HG03196 (cell line): ENCODE data around the gene ECE1.
"Not testable (repeated sequence)": the region's sequence is repeated elsewhere in the genome, so short reads cannot be mapped to it uniquely, and the experiment has no call there.

ENCODE experiments used
- ATAC-seq: cut with Tn5 transposase; IDR thresholded peaks from one replicate; pipeline ENCODE4 v1.9.1; 2021; ENCODE audit not compliant: unreplicated experiment

ECE1 gene

GRCh38 chr1:21292984-21293536 lies 2.8 kb upstream of the ECE1 start:
- ATAC-seq: peak; percentile 32

DNA sequence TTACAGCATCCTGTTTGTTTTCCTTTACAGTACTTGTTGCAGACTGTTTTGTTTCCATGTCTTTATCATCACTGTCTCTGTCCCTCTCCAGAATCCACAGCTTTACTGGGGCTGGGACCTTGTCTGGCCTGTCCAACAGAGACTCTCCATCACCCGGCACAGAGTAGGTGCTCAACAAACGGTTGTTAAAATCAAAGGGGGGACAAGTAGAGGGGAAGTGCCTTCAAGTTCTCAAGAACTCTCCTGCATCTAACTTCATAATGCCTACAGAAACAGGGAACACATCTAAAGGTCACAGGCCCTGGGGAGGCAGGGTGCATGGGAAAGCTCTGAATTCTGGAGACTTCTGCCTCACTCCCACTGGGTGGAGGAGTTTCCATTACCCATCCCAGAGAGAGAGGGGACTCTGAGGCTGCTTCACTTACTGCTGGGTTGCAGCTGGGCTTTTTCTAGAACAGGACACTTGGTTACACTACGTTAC lies 2.3 kb upstream of the ECE1 start:
- ATAC-seq: no peak

- no peak for ATAC-seq
Measured at GRCh38 chr1:21291964-21292363, 1.7 kb upstream of the ECE1 start.

DNA sequence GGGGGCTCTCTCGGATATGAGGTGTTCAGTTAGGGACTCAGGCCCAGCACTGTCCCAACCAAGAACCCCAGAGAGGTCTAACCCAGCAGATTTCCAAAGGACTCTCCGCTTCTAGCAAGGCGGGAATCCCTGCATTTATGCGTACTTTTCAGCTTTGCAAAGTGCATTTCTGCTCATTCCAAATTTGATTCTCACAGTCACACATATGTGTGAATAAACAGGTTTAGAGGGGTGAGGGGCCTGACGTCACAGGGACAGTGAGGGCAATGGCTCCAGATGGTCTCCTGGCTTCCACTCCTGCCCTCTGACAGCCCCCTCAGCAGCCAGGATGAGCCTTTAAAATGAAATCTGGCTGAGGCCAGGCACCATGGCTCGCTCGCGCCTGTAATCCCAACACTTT lies 921 bp upstream of the ECE1 start:
- no peak for ATAC-seq

- no peak for ATAC-seq
Measured at GRCh38 chr1:21290546-21290944, 282 bp upstream of the ECE1 start.

- no peak for ATAC-seq
Measured at GRCh38 chr1:21289127-21289526, 1.1 kb downstream of the ECE1 start.

DNA sequence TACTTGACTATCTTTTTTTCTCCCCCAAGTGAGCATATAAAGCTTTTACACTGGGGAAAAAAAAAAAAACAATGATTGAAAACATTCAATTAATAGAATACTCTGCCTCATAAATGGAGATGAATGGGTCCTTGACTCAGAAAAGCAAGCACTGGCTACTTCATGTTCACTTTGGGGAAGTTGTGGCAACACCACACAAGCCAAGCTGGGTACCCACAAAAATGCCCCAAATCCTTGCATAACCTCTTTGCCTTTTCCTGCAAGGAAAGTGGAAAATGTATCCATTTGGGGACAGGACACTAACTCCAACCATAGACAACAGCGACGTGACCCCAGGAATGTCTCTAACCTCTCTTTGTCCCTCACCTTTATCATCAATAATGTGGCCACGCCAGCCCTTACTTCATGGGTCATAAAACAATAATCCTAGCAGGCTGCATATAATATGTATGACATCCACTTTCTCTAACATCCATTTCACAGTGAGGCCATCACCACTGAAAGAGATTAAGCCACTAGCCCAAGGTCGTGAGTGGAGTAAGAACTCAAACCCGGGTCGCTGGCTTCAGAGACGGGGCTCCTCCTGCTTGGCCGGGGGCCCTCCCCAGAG lies 2.3 kb downstream of the ECE1 start:
- no peak for ATAC-seq

- not testable (repeated sequence) for ATAC-seq
Measured at GRCh38 chr1:21285386-21285785, 4.9 kb downstream of the ECE1 start.

GRCh38 chr1:21285055-21285372 lies 5.2 kb downstream of the ECE1 start:
- ATAC-seq: no peak

DNA sequence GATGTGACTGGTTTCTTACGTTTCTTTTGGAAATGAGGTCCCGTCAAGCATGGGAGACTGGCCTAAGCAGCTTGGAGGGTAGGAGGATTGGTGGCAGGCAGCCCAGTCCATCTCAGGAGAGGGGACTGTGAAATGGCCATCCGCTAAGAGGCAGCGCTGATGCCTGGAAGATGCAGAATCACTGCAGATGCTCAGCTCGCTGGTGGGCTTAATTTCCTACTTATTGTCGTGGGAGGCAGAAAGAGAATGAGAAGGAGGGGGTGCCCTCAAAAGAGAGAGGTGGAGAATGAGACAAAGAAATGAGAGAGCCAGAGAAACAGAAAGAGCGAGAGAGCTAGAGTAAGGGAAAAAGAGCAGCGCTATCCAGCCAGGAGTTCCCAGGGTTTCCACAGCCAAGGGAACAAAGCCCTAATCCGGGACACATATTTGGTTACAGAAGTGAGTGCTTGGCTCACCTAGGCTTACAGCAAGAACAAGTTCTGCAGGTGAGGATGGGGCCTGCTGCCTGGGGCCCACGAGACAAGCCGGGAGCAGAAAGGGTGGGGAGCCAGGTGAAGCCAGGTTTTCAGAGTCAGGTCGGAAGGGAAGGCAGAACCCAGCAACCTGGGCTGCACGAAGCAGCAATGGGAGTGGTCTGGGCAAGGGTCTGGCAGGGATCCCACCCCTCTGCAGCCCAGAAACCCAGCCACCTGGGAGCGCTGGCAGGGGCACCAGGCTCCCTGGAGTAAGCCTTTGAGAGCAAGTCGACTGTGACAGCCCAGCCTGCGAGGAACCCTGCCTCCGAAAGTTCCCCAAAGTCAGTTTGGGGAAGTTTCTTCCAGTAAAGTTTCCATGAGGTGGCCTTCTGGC lies 5.8 kb downstream of the ECE1 start:
- ATAC-seq: no peak

DNA sequence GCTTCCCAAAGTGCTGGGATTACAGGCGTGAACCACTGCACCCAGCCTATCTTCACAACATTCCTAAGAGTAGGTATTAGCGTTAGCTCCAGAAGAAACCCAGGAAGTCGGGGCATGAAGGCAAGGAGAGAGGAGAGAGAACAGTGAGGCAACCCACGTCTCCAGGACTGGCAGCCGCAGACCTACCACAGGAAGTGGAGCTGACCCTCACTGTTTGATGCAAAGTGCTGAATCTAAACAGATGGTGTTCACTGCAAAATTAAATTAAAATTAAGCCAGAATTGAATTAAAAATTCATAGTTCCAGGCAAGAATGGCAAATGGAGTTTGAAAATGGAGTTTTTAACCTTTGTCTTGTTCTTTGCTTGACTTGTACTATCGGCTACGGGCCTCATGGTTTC lies 6.7 kb downstream of the ECE1 start:
- ATAC-seq: no peak

GRCh38 chr1:21282020-21282419 lies 8.2 kb downstream of the ECE1 start:
- not testable (repeated sequence) for ATAC-seq

GRCh38 chr1:21280482-21280881 lies 9.8 kb downstream of the ECE1 start:
- ATAC-seq: no peak

- ATAC-seq: no peak
Measured at GRCh38 chr1:21280011-21280471, 10.2 kb downstream of the ECE1 start.

- no peak for ATAC-seq
Measured at GRCh38 chr1:21278860-21279845, 11.1 kb downstream of the ECE1 start.

GRCh38 chr1:21278208-21278859 lies 11.9 kb downstream of the ECE1 start:
- no peak for ATAC-seq

DNA sequence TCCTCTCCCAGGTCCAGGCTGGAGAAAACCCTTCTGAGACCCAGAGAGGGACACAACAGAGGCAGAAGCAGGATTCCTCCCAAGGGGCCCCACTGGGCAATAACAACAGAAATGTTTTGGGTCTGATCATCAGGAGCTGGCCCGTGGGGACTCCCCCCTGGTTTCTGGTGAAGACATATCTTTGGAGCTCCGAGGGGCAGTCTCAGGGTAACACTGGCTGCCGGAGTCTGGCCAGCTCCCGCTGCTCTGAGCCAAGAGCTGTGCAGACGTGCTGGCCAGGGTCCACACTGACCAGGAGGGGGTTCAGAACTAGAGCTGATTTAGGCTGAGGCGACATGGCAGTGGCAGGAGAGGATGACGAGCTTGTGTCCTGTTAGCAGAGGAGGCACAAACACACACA lies 13.1 kb downstream of the ECE1 start:
- no peak for ATAC-seq

GRCh38 chr1:21272540-21272939 lies 17.7 kb downstream of the ECE1 start:
- ATAC-seq: no peak

DNA sequence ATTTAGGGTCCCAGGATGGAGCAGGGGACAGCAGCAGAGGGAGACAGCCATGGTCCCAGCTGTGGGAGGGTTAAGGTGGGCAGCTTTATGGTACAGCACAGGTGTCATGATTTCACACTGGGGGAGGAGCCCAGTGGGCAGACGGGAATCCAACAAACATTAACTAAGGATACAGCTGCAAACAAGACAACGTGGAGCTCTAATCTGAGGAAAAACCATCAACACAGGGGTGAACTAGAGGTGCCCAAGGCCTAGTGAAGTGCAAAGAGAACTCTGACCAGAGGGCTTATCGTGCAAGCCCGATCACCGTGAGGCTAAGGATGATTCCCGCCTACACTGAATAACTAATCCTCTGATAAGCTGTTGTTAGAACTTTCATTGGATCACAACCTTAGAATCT lies 18.7 kb downstream of the ECE1 start:
- no peak for ATAC-seq

- ATAC-seq: no peak
Measured at GRCh38 chr1:21270086-21270689, 20.1 kb downstream of the ECE1 start.
